Measurements from ENCODE around the gene NKX2-8.
"Not testable (repeated sequence)": the region's sequence is repeated elsewhere in the genome, so short reads cannot be mapped to it uniquely, and the experiment has no call there.

The NKX2-8 gene

GRCh38 chr14:36570065-36570464 lies 12.3 kb downstream of the NKX2-8 start:
- no peaks in the 10 kb centered on the region for H3K27me3 ChIP-seq
- no peaks in the 10 kb centered on the region for H3K4me1 ChIP-seq
- TF ChIP-seq, protein P1, sequence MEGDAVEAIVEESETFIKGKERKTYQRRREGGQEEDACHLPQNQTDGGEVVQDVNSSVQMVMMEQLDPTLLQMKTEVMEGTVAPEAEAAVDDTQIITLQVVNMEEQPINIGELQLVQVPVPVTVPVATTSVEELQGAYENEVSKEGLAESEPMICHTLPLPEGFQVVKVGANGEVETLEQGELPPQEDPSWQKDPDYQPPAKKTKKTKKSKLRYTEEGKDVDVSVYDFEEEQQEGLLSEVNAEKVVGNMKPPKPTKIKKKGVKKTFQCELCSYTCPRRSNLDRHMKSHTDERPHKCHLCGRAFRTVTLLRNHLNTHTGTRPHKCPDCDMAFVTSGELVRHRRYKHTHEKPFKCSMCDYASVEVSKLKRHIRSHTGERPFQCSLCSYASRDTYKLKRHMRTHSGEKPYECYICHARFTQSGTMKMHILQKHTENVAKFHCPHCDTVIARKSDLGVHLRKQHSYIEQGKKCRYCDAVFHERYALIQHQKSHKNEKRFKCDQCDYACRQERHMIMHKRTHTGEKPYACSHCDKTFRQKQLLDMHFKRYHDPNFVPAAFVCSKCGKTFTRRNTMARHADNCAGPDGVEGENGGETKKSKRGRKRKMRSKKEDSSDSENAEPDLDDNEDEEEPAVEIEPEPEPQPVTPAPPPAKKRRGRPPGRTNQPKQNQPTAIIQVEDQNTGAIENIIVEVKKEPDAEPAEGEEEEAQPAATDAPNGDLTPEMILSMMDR (IDR thresholded peaks at IDR 0.05; ENCODE audit: low read depth, low read length) = no peak
- H3K9me3 ChIP-seq = no peaks in the 10 kb centered on the region
- no peak for DNase-seq
- no peaks in the 10 kb centered on the region for H3K36me3 ChIP-seq
- no peak overlapping the region for H3K4me3 ChIP-seq (ENCODE audit: low read depth, low read length)

GRCh38 chr14:36556811-36557433 lies 25.5 kb downstream of the NKX2-8 start:
- H3K4me3 ChIP-seq (ENCODE audit: low read depth, low read length) = no peak overlapping the region
- TF ChIP-seq, protein P1 (IDR thresholded peaks at IDR 0.05; ENCODE audit: low read depth, low read length) = peak; percentile 92
- DNase-seq = peak; percentile 28
- no peaks in the 10 kb centered on the region for H3K27me3 ChIP-seq
- no peaks in the 10 kb centered on the region for H3K4me1 ChIP-seq
- H3K36me3 ChIP-seq = no peaks in the 10 kb centered on the region
- no peaks in the 10 kb centered on the region for H3K9me3 ChIP-seq

- H3K4me1 ChIP-seq = no peaks in the 10 kb centered on the region
- no peak overlapping the region for H3K4me3 ChIP-seq (ENCODE audit: low read depth, low read length)
- no peaks in the 10 kb centered on the region for H3K9me3 ChIP-seq
- no peaks in the 10 kb centered on the region for H3K27me3 ChIP-seq
- no peaks in the 10 kb centered on the region for H3K36me3 ChIP-seq
- DNase-seq = no peak
- TF ChIP-seq, protein P1 (IDR thresholded peaks at IDR 0.05; ENCODE audit: low read depth, low read length) = no peak
These were observed 26.2 kb downstream of the NKX2-8 start for GRCh38 chr14:36555998-36556743.

DNA sequence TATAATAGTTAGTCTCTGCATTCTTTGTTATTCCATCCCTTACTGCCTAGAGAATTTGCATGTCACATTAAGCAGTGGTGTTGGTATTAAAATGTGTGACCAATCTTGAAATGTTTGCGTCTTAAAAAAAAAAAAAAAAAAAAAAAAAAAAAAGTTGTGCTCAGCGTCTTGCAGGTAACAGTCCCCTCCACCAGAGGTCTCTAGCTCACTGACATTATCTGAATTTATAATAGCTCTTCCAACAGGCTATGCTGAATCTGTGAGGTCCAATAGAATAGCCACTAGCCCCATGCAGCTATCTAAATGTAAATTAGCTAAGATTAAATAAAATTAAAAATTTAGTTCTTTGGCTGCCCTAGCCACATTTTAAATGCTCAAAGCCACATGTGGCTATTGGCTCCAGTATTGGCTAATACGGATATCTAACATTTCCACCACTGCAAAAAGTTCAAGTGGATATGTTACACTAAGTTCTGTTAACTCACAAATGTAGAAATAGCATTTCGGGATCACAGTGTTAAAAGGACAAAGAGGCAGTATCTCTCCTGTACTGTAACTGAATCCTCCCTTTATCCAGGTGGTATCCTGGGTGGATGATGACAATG lies 28.7 kb downstream of the NKX2-8 start:
- Histone ChIP-seq H3K4me1 (no peaks in the 10 kb centered on the region), H3K36me3 (no peaks in the 10 kb centered on the region), H3K27me3 (peaks cover 7% of the 10 kb centered on the region; the same call in 1 of the 2 replicates), H3K9me3 (no peaks in the 10 kb centered on the region), H3K4me3 (ENCODE audit: low read depth, low read length) (no peak overlapping the region)
- peak; percentile 22 for DNase-seq
- TF ChIP-seq, protein P1 (IDR thresholded peaks at IDR 0.05; ENCODE audit: low read depth, low read length) = peak; percentile 78

GRCh38 chr14:36550899-36551298 lies 31.5 kb downstream of the NKX2-8 start:
- no peaks in the 10 kb centered on the region for H3K9me3 ChIP-seq
- H3K27me3 ChIP-seq = peaks cover 7% of the 10 kb centered on the region; the same call in 1 of the 2 replicates
- TF ChIP-seq, protein P1 (IDR thresholded peaks at IDR 0.05; ENCODE audit: low read depth, low read length) = no peak
- DNase-seq = no peak
- H3K4me1 ChIP-seq = no peaks in the 10 kb centered on the region
- H3K36me3 ChIP-seq = no peaks in the 10 kb centered on the region
- no peak overlapping the region for H3K4me3 ChIP-seq (ENCODE audit: low read depth, low read length)

GRCh38 chr14:36544280-36544679 lies 38.1 kb downstream of the NKX2-8 start:
- not testable (repeated sequence) for H3K4me3 ChIP-seq (ENCODE audit: low read depth, low read length); H3K9me3 ChIP-seq; H3K27me3 ChIP-seq; H3K36me3 ChIP-seq; DNase-seq; H3K4me1 ChIP-seq

All from BE2C (cell line).